GM18907 (cell line): Measurements from ENCODE around the gene NBEA.
"Not testable (repeated sequence)": the region's sequence is repeated elsewhere in the genome, so short reads cannot be mapped to it uniquely, and the experiment has no call there.

Experiments used
- ATAC-seq: cut with Tn5 transposase; IDR thresholded peaks from one replicate; pipeline ENCODE4 v1.9.1; 2021; ENCODE audit warnings: mild to moderate bottlenecking, moderate library complexity; ENCODE audit not compliant: unreplicated experiment

NBEA gene

GRCh38 chr13:35365883-35366282, 423.8 kb downstream of the NBEA start:
- no peak for ATAC-seq

- no peak for ATAC-seq
These were observed 425.5 kb downstream of the NBEA start for GRCh38 chr13:35367586-35367985.

GRCh38 chr13:35378939-35379338, 436.9 kb downstream of the NBEA start:
- ATAC-seq: no peak

GRCh38 chr13:35379663-35380062, 437.6 kb downstream of the NBEA start:
- no peak for ATAC-seq

GRCh38 chr13:35387682-35388250, 445.7 kb downstream of the NBEA start:
- ATAC-seq: no peak

- no peak for ATAC-seq
These were observed 446.6 kb downstream of the NBEA start for GRCh38 chr13:35388441-35389355.

- ATAC-seq: no peak
These were observed 447.5 kb downstream of the NBEA start for GRCh38 chr13:35389535-35389934.

- no peak for ATAC-seq
These were observed 450.7 kb downstream of the NBEA start for GRCh38 chr13:35392768-35393167.

- no peak for ATAC-seq
These were observed 451.8 kb downstream of the NBEA start for GRCh38 chr13:35393886-35394285.

- not testable (repeated sequence) for ATAC-seq
These were observed 466.2 kb downstream of the NBEA start for GRCh38 chr13:35408285-35408684.

- no peak for ATAC-seq
These were observed 469.1 kb downstream of the NBEA start for GRCh38 chr13:35411059-35411744.

- no peak for ATAC-seq
These were observed 506.4 kb downstream of the NBEA start for GRCh38 chr13:35448465-35448864.

GRCh38 chr13:35449821-35450220, 507.8 kb downstream of the NBEA start:
- ATAC-seq: no peak

- ATAC-seq: no peak
These were observed 513.0 kb downstream of the NBEA start for GRCh38 chr13:35455022-35455421.

- no peak for ATAC-seq
These were observed 515.2 kb downstream of the NBEA start for GRCh38 chr13:35457258-35457657.

GRCh38 chr13:35460061-35460460, 518.0 kb downstream of the NBEA start:
- ATAC-seq: no peak

GRCh38 chr13:35465371-35465770, 523.3 kb downstream of the NBEA start:
- no peak for ATAC-seq

- ATAC-seq: no peak
These were observed 526.1 kb downstream of the NBEA start for GRCh38 chr13:35468195-35468594.

GRCh38 chr13:35469806-35470525, 527.9 kb downstream of the NBEA start:
- no peak for ATAC-seq

GRCh38 chr13:35470671-35471661, 528.9 kb downstream of the NBEA start:
- no peak for ATAC-seq
